OCI-LY1 (cell line): ENCODE results near the gene PRR5L.
A peak's percentile ranks its signal among the peaks of the same experiment; 100 is the strongest.
"Not testable (repeated sequence)": the region's sequence is repeated elsewhere in the genome, so short reads cannot be mapped to it uniquely, and the experiment has no call there.

Experiments used
- H2AFZ ChIP-seq: fragments of 200-600 bp; sonication (generic), shearing (Covaris generic); 2 replicates; pipeline ENCODE4 v1.6.0; 2014; ENCODE audit warnings: antibody characterized with exemption, mild to moderate bottlenecking, low read length
- H3F3A ChIP-seq: fragments of 200-600 bp; sonication (generic), shearing (Covaris generic); 2 replicates; pipeline ENCODE4 v1.6.0; 2014; ENCODE audit warnings: mild to moderate bottlenecking, antibody characterized with exemption, low read length, moderate library complexity; ENCODE audit not compliant: insufficient read depth
- H3K27ac ChIP-seq: fragments of 200-600 bp; sonication (generic); 2 replicates; pipeline ENCODE4 v1.5.1; 2014; ENCODE audit warnings: low read length, mixed run types, mild to moderate bottlenecking, low read depth; ENCODE audit not compliant: poor library complexity, severe bottlenecking
- H3K27me3 ChIP-seq: fragments of 200-600 bp; sonication (generic); 2 replicates; pipeline ENCODE4 v1.6.0; 2014; ENCODE audit warnings: antibody characterized with exemption, mild to moderate bottlenecking, low read length, moderate library complexity; ENCODE audit not compliant: insufficient read depth
- H3K36me3 ChIP-seq: fragments of 200-600 bp; sonication (generic); 2 replicates; pipeline ENCODE4 v1.6.1; 2014; ENCODE audit warnings: mild to moderate bottlenecking, antibody characterized with exemption, low read length, moderate library complexity, mixed read lengths; ENCODE audit not compliant: insufficient read depth
- H3K4me1 ChIP-seq: fragments of 200-600 bp; sonication (generic); 2 replicates; pipeline ENCODE4 v1.5.1; 2014; ENCODE audit warnings: mild to moderate bottlenecking, low read length, moderate library complexity; ENCODE audit not compliant: insufficient read depth, severe bottlenecking
- H3K4me2 ChIP-seq: fragments of 200-600 bp; sonication (generic), shearing (Covaris generic); 2 replicates; pipeline ENCODE4 v1.6.1; 2014; ENCODE audit warnings: low read length
- H3K4me3 ChIP-seq: fragments of 200-600 bp; sonication (generic); 2 replicates; pipeline ENCODE4 v1.5.1; 2014; ENCODE audit warnings: low read length, low read depth, mild to moderate bottlenecking, mixed read lengths; ENCODE audit not compliant: poor library complexity, severe bottlenecking
- H3K79me2 ChIP-seq: fragments of 200-600 bp; shearing (Covaris generic); 2 replicates; pipeline ENCODE4 v1.6.1; 2016; ENCODE audit warnings: mixed run types, low read length, mixed read lengths; ENCODE audit not compliant: insufficient read depth
- H3K9ac ChIP-seq: fragments of 200-600 bp; sonication (generic), shearing (Covaris generic); 2 replicates; pipeline ENCODE4 v1.6.1; 2014; ENCODE audit warnings: mild to moderate bottlenecking, low read length, mixed read lengths
- H3K9me2 ChIP-seq: fragments of 200-600 bp; sonication (generic), shearing (Covaris generic); 2 replicates; pipeline ENCODE4 v1.6.1; 2014; ENCODE audit warnings: low read depth, mild to moderate bottlenecking, low read length, mixed read lengths
- H3K9me3 ChIP-seq: fragments of 200-600 bp; shearing (Covaris generic); 2 replicates; pipeline ENCODE4 v1.6.1; 2014; ENCODE audit warnings: low read length, mixed read lengths
- H4K20me1 ChIP-seq: fragments of 200-600 bp; sonication (generic), shearing (Covaris generic); 2 replicates; pipeline ENCODE4 v1.6.0; 2016; ENCODE audit warnings: mild to moderate bottlenecking, low read length; ENCODE audit not compliant: insufficient read depth
- CTCF ChIP-seq: fragments of 200-600 bp; sonication (generic), shearing (Covaris generic); IDR thresholded peaks from 2 replicates; pipeline ENCODE4 v1.5.1; 2017; ENCODE audit warnings: mild to moderate bottlenecking, antibody characterized with exemption, low read length, moderate library complexity, mixed read lengths
- EZH2 ChIP-seq: fragments of 200-600 bp; sonication (generic), shearing (Covaris generic); IDR thresholded peaks from 2 replicates; pipeline ENCODE4 v1.8.0; 2017; ENCODE audit warnings: borderline replicate concordance, mixed run types, mild to moderate bottlenecking, antibody characterized with exemption, low read length, moderate library complexity, mixed read lengths

The PRR5L gene

DNA sequence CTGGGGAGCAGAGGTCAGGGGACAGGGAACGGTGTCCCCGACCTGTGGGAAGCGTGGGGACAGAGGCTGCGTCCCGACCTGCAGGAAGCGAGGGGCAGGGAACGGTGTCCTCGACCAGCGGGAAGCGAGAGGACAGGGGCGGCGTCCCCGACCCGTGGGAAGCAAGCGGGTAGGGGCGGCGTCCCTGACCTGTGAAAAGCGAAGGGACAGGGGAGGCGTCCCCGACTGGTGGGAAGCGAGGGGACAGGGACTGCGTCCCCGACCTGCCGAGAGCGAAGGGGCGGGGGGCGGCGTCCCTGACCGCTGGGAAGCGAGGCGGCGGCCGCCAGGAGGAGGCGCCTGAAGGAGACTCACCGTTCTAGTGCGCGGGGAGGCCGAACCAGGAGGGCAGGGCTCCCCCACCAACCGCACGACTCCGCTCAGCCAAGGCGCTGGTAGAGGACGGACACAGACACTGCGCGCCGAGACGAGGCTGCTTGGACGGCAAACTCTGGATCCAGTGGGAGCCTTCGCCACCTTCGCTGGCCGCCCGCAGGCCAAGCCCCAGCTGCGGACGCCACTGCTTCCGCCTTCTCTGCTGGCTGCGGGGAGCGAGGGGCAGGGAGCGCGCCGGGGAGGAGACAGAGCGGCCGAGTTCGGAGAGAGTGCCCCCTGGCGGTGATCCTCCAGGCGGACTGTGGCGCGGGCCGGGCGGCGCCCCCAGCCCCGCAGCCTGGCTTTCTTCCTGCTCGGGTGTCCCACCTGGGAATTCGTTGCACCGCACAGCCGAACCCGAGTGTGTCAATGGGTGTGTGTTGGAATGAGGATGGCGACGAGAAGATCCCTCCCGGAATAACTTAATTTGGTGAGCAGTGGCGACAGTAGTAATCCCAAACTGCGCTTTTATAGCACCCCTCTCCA lies 213.9 kb downstream of the PRR5L start, which contains the start of gene TRAF6:
Gene TRAF6, minus strand, starts transcription at position 579 of the 900 bp plus-strand sequence. CDS start 8,757 bp downstream, outside the sequence.
- peak within 1 kb of the TSS; percentile 75 for H3K9ac ChIP-seq
- no peaks in the 10 kb centered on the region for H3K36me3 ChIP-seq
- H3K27me3 ChIP-seq = no peaks in the 10 kb centered on the region
- peaks cover 3% of the 10 kb centered on the region; the same call in 1 of the 2 replicates for H4K20me1 ChIP-seq
- H3K4me2 ChIP-seq = peak within 1 kb of the TSS; percentile 93
- H3F3A ChIP-seq = no peaks in the 10 kb centered on the region
- peak within 1 kb of the TSS; percentile 93 for H3K4me3 ChIP-seq
- no peaks in the 10 kb centered on the region for H3K9me3 ChIP-seq
- H3K9me2 ChIP-seq = no peaks in the 10 kb centered on the region
- peak within 1 kb of the TSS; percentile 99 for H2AFZ ChIP-seq
- TF ChIP-seq EZH2 (no peak), CTCF (peak; percentile 80)
- H3K27ac ChIP-seq = no peak within 1 kb of the TSS
- peaks cover 20% of the 10 kb centered on the region for H3K79me2 ChIP-seq
- peaks cover 19% of the 10 kb centered on the region for H3K4me1 ChIP-seq

DNA sequence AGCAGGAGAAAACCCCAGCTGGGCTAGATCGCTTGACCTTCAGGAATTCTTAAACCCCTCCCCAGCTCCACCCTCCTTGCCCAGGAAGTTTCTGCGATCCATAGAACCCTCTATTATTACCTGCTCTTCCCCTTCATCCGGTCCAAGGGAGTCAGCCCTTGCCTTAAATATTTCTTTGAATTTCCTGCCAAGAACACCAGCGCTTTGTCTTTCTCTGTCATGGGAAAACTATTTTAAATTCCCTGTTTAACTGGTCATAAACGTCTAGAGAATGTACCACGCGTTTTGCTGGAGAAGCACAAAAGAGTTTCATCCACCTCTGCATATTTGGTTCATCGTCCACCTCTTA lies 214.5 kb downstream of the PRR5L start:
- no peaks in the 10 kb centered on the region for H3K27me3 ChIP-seq
- no peaks in the 10 kb centered on the region for H3K9me2 ChIP-seq
- peaks cover 3% of the 10 kb centered on the region; the same call in 1 of the 2 replicates for H4K20me1 ChIP-seq
- H3K4me1 ChIP-seq = peaks cover 19% of the 10 kb centered on the region
- H3F3A ChIP-seq = no peaks in the 10 kb centered on the region
- no peak overlapping the region for H3K27ac ChIP-seq
- H3K4me3 ChIP-seq = peak overlapping the region; percentile 93
- H3K9ac ChIP-seq = peak overlapping the region; percentile 75
- peak overlapping the region; percentile 99 for H2AFZ ChIP-seq
- no peaks in the 10 kb centered on the region for H3K9me3 ChIP-seq
- H3K36me3 ChIP-seq = no peaks in the 10 kb centered on the region
- TF ChIP-seq CTCF = no peak
- no peak for TF ChIP-seq EZH2
- peaks cover 18% of the 10 kb centered on the region for H3K79me2 ChIP-seq
- peak overlapping the region; percentile 93 for H3K4me2 ChIP-seq

DNA sequence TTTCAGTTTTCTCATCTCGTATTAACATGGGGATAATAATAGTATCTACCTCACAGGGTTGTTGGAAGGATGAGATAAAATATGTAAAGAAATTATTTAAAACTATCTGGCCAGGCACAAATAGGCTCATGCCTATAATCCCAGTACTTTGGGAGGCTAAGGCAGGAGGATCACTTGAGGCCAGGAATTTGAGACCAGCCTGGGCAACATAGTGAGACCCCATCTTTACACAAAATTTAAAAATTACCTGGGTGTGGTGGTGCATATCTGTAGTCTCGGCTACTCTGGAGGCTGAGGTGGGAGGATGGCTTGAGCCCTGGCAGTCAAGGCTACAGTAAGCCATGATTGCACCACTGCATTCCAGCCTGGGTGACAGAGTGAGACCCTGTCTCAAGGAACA lies 215.0 kb downstream of the PRR5L start:
- peaks cover 17% of the 10 kb centered on the region for H3K79me2 ChIP-seq
- H3K4me3 ChIP-seq = peak overlapping the region; percentile 93
- H3K4me2 ChIP-seq = peak overlapping the region; percentile 93; the same call in 1 of the 2 replicates
- not testable (repeated sequence) for H3K27ac ChIP-seq, H3K9me3 ChIP-seq, H3F3A ChIP-seq, H4K20me1 ChIP-seq, H3K9me2 ChIP-seq, H3K9ac ChIP-seq, H3K27me3 ChIP-seq, H3K36me3 ChIP-seq
- peak overlapping the region; percentile 99; the same call in 1 of the 2 replicates for H2AFZ ChIP-seq
- peaks cover 19% of the 10 kb centered on the region for H3K4me1 ChIP-seq
